Measurements from ENCODE around the gene HAAO. TPM values are rescaled to one million over a fixed set of nuclear protein-coding genes. Genes with fewer than 3 reads are reported as not detected.
"Not testable (repeated sequence)": the region's sequence is repeated elsewhere in the genome, so short reads cannot be mapped to it uniquely, and the experiment has no call there.

The HAAO gene
- total RNA-seq, 2 donors from 2014 or later, result 10.3 to 14.0 TPM

GRCh38 chr2:42838133-42838532 lies 45.8 kb upstream of the HAAO start:
- no peaks in the 10 kb centered on the region for H3K4me1 ChIP-seq (replicated peaks)
- WGBS, result 95% methylated on average over 5 of the region's 5 CpGs
- DNase-seq (ENCODE audit: low spot score), result no peak
- no peaks in the 10 kb centered on the region for H3K27me3 ChIP-seq (replicated peaks; ENCODE audit: insufficient read depth)
- H3K27ac ChIP-seq, result no peak overlapping the region
- H3K36me3 ChIP-seq, result no peaks in the 10 kb centered on the region
- intact Hi-C loops (cut with DNase I), result no loop called here
- no peak for TF ChIP-seq POLR2AphosphoS5 (IDR thresholded peaks at IDR 0.05)
- TF ChIP-seq CTCF (IDR thresholded peaks at IDR 0.05), result no peak
- no peak for TF ChIP-seq POLR2A (IDR thresholded peaks at IDR 0.05)
- H3K9me3 ChIP-seq, result no peaks in the 10 kb centered on the region
- no peak overlapping the region for H3K4me3 ChIP-seq

- H3K4me1 ChIP-seq (replicated peaks), result no peaks in the 10 kb centered on the region
- 78% methylated on average over 5 of the region's 5 CpGs for WGBS
- H3K4me3 ChIP-seq, result no peak overlapping the region
- no peak overlapping the region for H3K27ac ChIP-seq
- TF ChIP-seq POLR2A (IDR thresholded peaks at IDR 0.05) (no peak), POLR2AphosphoS5 (IDR thresholded peaks at IDR 0.05) (peak; percentile 40)
- no peaks in the 10 kb centered on the region for H3K9me3 ChIP-seq
- intact Hi-C loops (cut with DNase I), result no loop called here
- DNase-seq (ENCODE audit: low spot score), result no peak
- H3K36me3 ChIP-seq, result no peaks in the 10 kb centered on the region
- H3K27me3 ChIP-seq (replicated peaks; ENCODE audit: insufficient read depth), result no peaks in the 10 kb centered on the region
Observed at GRCh38 chr2:42835577-42836371, 43.4 kb upstream of the HAAO start.

- WGBS, result 94% methylated on average over 7 of the region's 7 CpGs
- no peak for DNase-seq (ENCODE audit: low spot score)
- TF ChIP-seq POLR2A (IDR thresholded peaks at IDR 0.05), result no peak
- no peak for TF ChIP-seq POLR2AphosphoS5 (IDR thresholded peaks at IDR 0.05)
- no peak for TF ChIP-seq CTCF (IDR thresholded peaks at IDR 0.05)
- no peaks in the 10 kb centered on the region for H3K27me3 ChIP-seq (replicated peaks; ENCODE audit: insufficient read depth)
- H3K36me3 ChIP-seq, result no peaks in the 10 kb centered on the region
- no peak overlapping the region for H3K4me3 ChIP-seq
- intact Hi-C loops (cut with DNase I), result no loop called here
- H3K27ac ChIP-seq, result no peak overlapping the region
- no peaks in the 10 kb centered on the region for H3K9me3 ChIP-seq
- H3K4me1 ChIP-seq (replicated peaks), result no peaks in the 10 kb centered on the region
Observed at GRCh38 chr2:42834161-42834560, 41.8 kb upstream of the HAAO start.

GRCh38 chr2:42832289-42832634 lies 39.9 kb upstream of the HAAO start:
- Histone ChIP-seq H3K27me3 (replicated peaks; ENCODE audit: insufficient read depth) (no peaks in the 10 kb centered on the region), H3K4me3 (no peak overlapping the region), H3K4me1 (replicated peaks) (no peaks in the 10 kb centered on the region), H3K9me3 (no peaks in the 10 kb centered on the region), H3K27ac (no peak overlapping the region), H3K36me3 (no peaks in the 10 kb centered on the region)
- TF ChIP-seq POLR2A (IDR thresholded peaks at IDR 0.05) (no peak), POLR2AphosphoS5 (IDR thresholded peaks at IDR 0.05) (no peak), CTCF (IDR thresholded peaks at IDR 0.05) (no peak)
- 87% methylated on average over 6 of the region's 6 CpGs for WGBS
- intact Hi-C loops (cut with DNase I), result no loop called here
- no peak for DNase-seq (ENCODE audit: low spot score)

GRCh38 chr2:42831575-42832288 lies 39.3 kb upstream of the HAAO start:
- intact Hi-C loops (cut with DNase I), result not testable (repeated sequence)

More at GRCh38 chr2:42831575-42832288, 39.3 kb upstream of the HAAO start:
- not testable (repeated sequence) for H3K27me3 ChIP-seq (replicated peaks; ENCODE audit: insufficient read depth); H3K27ac ChIP-seq; H3K4me1 ChIP-seq (replicated peaks); H3K9me3 ChIP-seq; DNase-seq (ENCODE audit: low spot score); H3K36me3 ChIP-seq; H3K4me3 ChIP-seq
- WGBS, result 95% methylated on average over 26 of the region's 26 CpGs

All from prostate gland (tissue), 2 donors.